ENCODE measurements around the gene PTPRE. TPM values are rescaled to one million over a fixed set of nuclear protein-coding genes. Genes with fewer than 3 reads are reported as not detected.

Gene PTPRE
- total RNA-seq, 2 donors from 2014 or later, result 6.5 to 8.9 TPM

- Histone ChIP-seq H3K4me1 (no peaks in the 10 kb centered on the region), H3K9me3 (no peaks in the 10 kb centered on the region), H3K27me3 (no peaks in the 10 kb centered on the region), H3K27ac (no peak overlapping the region), H3K4me3 (no peak overlapping the region), H3K36me3 (replicated peaks in 1 of 2; ENCODE audit: insufficient read depth in 1 of 2, low read depth in 2 of 2) (no peaks in the 10 kb centered on the region)
- 50 to 61% methylated on average over 2 to 7 of the region's 7 CpGs for WGBS, 2 donors
- intact Hi-C loops (cut with DNase I), result no loop called here
- ATAC-seq (no peak), DNase-seq (peak in 1 of 4 donors; percentile 9)
- TF ChIP-seq CTCF (IDR thresholded peaks at IDR 0.05) (no peak), POLR2A (IDR thresholded peaks at IDR 0.05) (no peak)
Measured at GRCh38 chr10:128029290-128029651, 122.4 kb downstream of the PTPRE start.

- WGBS, 2 donors, result 63 to 78% methylated on average over 12 to 17 of the region's 17 CpGs
Measured at GRCh38 chr10:128029731-128030369, 122.9 kb downstream of the PTPRE start.

GRCh38 chr10:128030498-128031072 lies 123.7 kb downstream of the PTPRE start:
- ATAC-seq (no peak), DNase-seq (peak in 1 of 4 donors; percentile 8)
- 71 to 81% methylated on average over 10 to 17 of the region's 17 CpGs for WGBS, 2 donors
- H3K27ac ChIP-seq, result no peak overlapping the region
- no peaks in the 10 kb centered on the region for H3K36me3 ChIP-seq (replicated peaks in 1 of 2; ENCODE audit: insufficient read depth in 1 of 2, low read depth in 2 of 2)
- no peaks in the 10 kb centered on the region for H3K4me1 ChIP-seq
- no peaks in the 10 kb centered on the region for H3K27me3 ChIP-seq
- TF ChIP-seq CTCF (IDR thresholded peaks at IDR 0.05), result no peak
- no peak for TF ChIP-seq POLR2A (IDR thresholded peaks at IDR 0.05)
- H3K4me3 ChIP-seq, result no peak overlapping the region
- H3K9me3 ChIP-seq, result no peaks in the 10 kb centered on the region
- intact Hi-C loops (cut with DNase I), result no loop called here

More at GRCh38 chr10:128029731-128030369, 122.9 kb downstream of the PTPRE start:
- no peak overlapping the region for H3K4me3 ChIP-seq
- H3K36me3 ChIP-seq (replicated peaks in 1 of 2; ENCODE audit: insufficient read depth in 1 of 2, low read depth in 2 of 2), result no peaks in the 10 kb centered on the region
- ATAC-seq (no peak), DNase-seq (peak in 1 of 4 donors; percentile 6)
- intact Hi-C loops (cut with DNase I), result no loop called here
- no peaks in the 10 kb centered on the region for H3K27me3 ChIP-seq
- H3K4me1 ChIP-seq, result no peaks in the 10 kb centered on the region
- TF ChIP-seq CTCF (IDR thresholded peaks at IDR 0.05) (no peak), POLR2A (IDR thresholded peaks at IDR 0.05) (no peak)
- H3K9me3 ChIP-seq, result no peaks in the 10 kb centered on the region
- H3K27ac ChIP-seq, result no peak overlapping the region

GRCh38 chr10:128031216-128031615 lies 124.3 kb downstream of the PTPRE start:
- Histone ChIP-seq H3K9me3 (no peaks in the 10 kb centered on the region), H3K27me3 (no peaks in the 10 kb centered on the region), H3K4me3 (no peak overlapping the region), H3K4me1 (no peaks in the 10 kb centered on the region), H3K27ac (no peak overlapping the region), H3K36me3 (replicated peaks in 1 of 2; ENCODE audit: insufficient read depth in 1 of 2, low read depth in 2 of 2) (no peaks in the 10 kb centered on the region)
- intact Hi-C loops (cut with DNase I), result no loop called here
- ATAC-seq (no peak), DNase-seq (peak in 1 of 4 donors; percentile 4)
- TF ChIP-seq CTCF (IDR thresholded peaks at IDR 0.05) (no peak), POLR2A (IDR thresholded peaks at IDR 0.05) (no peak)
- WGBS, 2 donors, result 48 to 52% methylated on average over 6 to 9 of the region's 9 CpGs

- TF ChIP-seq POLR2A (IDR thresholded peaks at IDR 0.05), result no peak
- no peak for TF ChIP-seq CTCF (IDR thresholded peaks at IDR 0.05)
- WGBS, 2 donors, result 63 to 69% methylated on average over 5 of the region's 5 CpGs
- Histone ChIP-seq H3K27ac (no peak overlapping the region), H3K9me3 (no peaks in the 10 kb centered on the region), H3K4me1 (no peaks in the 10 kb centered on the region), H3K27me3 (no peaks in the 10 kb centered on the region), H3K36me3 (replicated peaks in 1 of 2; ENCODE audit: insufficient read depth in 1 of 2, low read depth in 2 of 2) (no peaks in the 10 kb centered on the region), H3K4me3 (no peak overlapping the region)
- ATAC-seq, result no peak
- intact Hi-C loops (cut with DNase I), result no loop called here
- no peak for DNase-seq
Measured at GRCh38 chr10:128032466-128032865, 125.6 kb downstream of the PTPRE start.

Data from body of pancreas (tissue), 4 donors.